Esophagus (tissue), 2 donors: ENCODE measurements around the gene PSAP. TPM values are rescaled to one million over a fixed set of nuclear protein-coding genes. Genes with fewer than 3 reads are reported as not detected.
"Not testable (repeated sequence)": the region's sequence is repeated elsewhere in the genome, so short reads cannot be mapped to it uniquely, and the experiment has no call there.

ENCODE experiments used
- H3K27ac ChIP-seq, 2 donors: one replicate each; pipeline ENCODE4 v1.5.1; 2013; ENCODE audit warnings: low read depth in 2 of 2, mild to moderate bottlenecking in 2 of 2, inconsistent platforms in 1 of 2, low read length in 1 of 2, moderate library complexity in 1 of 2
- H3K27me3 ChIP-seq, 2 donors: one replicate each; pipeline ENCODE4 v1.6.1; 2013; ENCODE audit warnings: low read length in 2 of 2, control low read depth in 1 of 2, mild to moderate bottlenecking in 1 of 2; ENCODE audit not compliant: insufficient read depth in 2 of 2, control insufficient read depth in 1 of 2
- H3K36me3 ChIP-seq, 2 donors: one replicate each; pipeline ENCODE4 v1.6.1; 2013; ENCODE audit warnings: low read length in 1 of 2; ENCODE audit not compliant: control insufficient read depth in 2 of 2, insufficient read depth in 2 of 2
- H3K4me1 ChIP-seq, 2 donors: one replicate each; pipeline ENCODE4 v1.6.1; 2013; ENCODE audit warnings: low read length in 1 of 2; ENCODE audit not compliant: control insufficient read depth in 2 of 2, insufficient read depth in 2 of 2
- H3K4me3 ChIP-seq, 2 donors: one replicate each; pipeline ENCODE4 v1.5.1; 2013; ENCODE audit warnings: low read length in 2 of 2, mild to moderate bottlenecking in 2 of 2, low read depth in 1 of 2, moderate library complexity in 1 of 2
- H3K9me3 ChIP-seq, 2 donors: one replicate each; pipeline ENCODE4 v1.6.1; 2013; ENCODE audit warnings: mild to moderate bottlenecking in 2 of 2, low read depth in 1 of 2, low read length in 1 of 2, moderate library complexity in 1 of 2; ENCODE audit not compliant: control insufficient read depth in 2 of 2, insufficient read depth in 1 of 2
- WGBS, 2 donors: extraction: QIAGEN DNeasy Blood & Tissue Kit; methylation state at CpG; one replicate each; pipeline ENCODE4 v1.1.7; 2013; 5-methylcytosine and 5-hydroxymethylcytosine counted together
- polyA plus RNA-seq, 2 donors: library from polyadenylated mRNA; stranded (reverse); fragments of 200-250 nt; gene quantifications; one replicate each; pipeline ENCODE4 v1.2.3, GENCODE V29; 2013
- donor health status: healthy with polysubstance abuse.
- donor health status: Bipolar disorder and iron deficiency.

PSAP gene
- polyA plus RNA-seq: 100 to 1,000 TPM; 157 to 241 TPM

DNA sequence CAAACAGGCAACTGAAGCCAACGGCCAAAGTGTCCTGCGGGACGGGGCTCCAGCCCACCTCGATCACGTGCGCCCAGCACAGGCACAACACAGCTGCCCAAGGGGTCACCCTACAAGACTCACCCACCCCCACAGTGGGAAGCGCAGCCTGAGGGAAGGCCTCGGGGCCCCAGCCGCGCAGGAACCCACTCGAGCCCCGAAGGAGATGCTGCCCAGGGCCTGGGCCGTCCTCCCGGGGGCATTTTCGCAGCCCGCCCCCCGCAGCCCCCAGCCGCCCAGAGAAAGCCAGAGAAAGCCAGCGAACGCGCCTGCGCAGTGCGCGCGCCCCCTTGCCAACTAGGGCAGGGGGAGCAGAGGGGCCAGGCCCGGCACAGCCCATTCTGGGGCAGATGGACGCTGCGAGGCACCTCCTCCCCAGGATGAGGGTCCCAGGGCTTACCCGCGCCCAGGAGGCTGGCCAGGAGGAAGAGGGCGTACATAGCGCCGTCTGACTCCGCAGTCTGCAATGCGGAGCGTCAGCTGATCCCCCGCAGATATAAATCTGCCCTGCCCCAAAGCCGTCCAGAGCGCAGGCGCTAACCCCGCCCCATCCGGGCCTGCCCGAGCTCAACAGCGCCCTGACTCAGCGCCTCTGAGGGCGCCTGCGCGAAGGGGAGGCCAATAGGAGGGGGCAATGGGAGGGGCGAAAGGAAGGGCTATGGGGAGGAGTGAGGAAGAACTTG lies at the start of gene PSAP:
Gene PSAP (minus strand): TSS at position 509 of the 722 bp plus-strand sequence. CDS start 30 bp downstream, at position 479.
- Histone ChIP-seq H3K36me3 (no peaks in the 10 kb centered on the region), H3K4me1 (peaks cover 2 to 9% of the 10 kb centered on the region in 2 donors), H3K9me3 (no peaks in the 10 kb centered on the region), H3K27ac (peak within 1 kb of the TSS; percentile 97 to 98), H3K27me3 (no peaks in the 10 kb centered on the region), H3K4me3 (peak within 1 kb of the TSS; percentile 97 to 100)
- WGBS, 2 donors: 1% methylated on average over 45 to 49 of the region's 49 CpGs

DNA sequence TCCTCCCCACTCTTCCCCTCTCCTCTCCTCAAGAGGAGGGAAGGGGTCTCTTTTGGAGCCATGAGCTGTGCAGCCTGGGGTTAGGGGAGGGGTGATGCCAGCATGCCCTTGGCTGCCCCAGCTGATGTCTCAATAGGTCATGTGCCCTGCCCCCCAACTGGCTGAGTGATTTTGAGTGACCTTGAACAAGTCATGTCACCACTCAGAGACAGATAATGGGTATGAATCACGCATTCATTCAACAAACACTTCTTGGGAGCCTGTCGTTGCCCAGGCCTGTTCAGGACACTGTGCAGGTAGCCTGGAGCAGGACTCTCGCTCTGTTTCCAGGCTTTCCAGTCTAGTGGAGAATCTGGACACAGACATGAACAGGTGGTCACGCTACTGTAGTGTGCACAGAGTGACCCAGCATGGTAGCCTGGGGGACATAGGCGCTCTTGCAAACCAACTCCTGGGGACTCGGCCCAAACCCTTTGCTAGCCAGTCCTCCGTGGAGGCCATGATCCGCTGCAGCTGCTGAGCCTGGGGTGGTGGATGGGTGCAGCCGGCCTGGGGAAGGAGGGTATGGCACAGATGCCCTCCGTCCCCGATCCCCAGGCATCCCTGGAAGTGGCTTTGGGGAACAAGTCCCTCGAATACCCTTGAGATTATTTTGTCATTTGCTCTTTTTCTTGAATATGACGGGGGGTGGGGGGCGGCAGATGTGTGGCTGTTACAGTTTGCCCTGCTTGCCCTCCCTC lies 49.6 kb upstream of the PSAP start:
- no peak overlapping the region for H3K27ac ChIP-seq
- 90 to 93% methylated on average over 14 of the region's 14 CpGs for WGBS, 2 donors
- H3K9me3 ChIP-seq: no peaks in the 10 kb centered on the region
- H3K27me3 ChIP-seq: no peaks in the 10 kb centered on the region
- H3K4me1 ChIP-seq: no peaks in the 10 kb centered on the region
- H3K4me3 ChIP-seq: no peak overlapping the region
- no peaks in the 10 kb centered on the region for H3K36me3 ChIP-seq

- no peaks in the 10 kb centered on the region for H3K4me1 ChIP-seq
- H3K36me3 ChIP-seq: no peaks in the 10 kb centered on the region
- H3K4me3 ChIP-seq: no peak overlapping the region
- H3K9me3 ChIP-seq: no peaks in the 10 kb centered on the region
- no peak overlapping the region for H3K27ac ChIP-seq
- WGBS, 2 donors: 60 to 72% methylated on average over 3 of the region's 3 CpGs
- no peaks in the 10 kb centered on the region for H3K27me3 ChIP-seq
Observed at GRCh38 chr10:71899665-71900412, 48.8 kb upstream of the PSAP start.

GRCh38 chr10:71898346-71898745 lies 47.3 kb upstream of the PSAP start:
- H3K9me3 ChIP-seq, H3K27ac ChIP-seq, H3K27me3 ChIP-seq, H3K4me3 ChIP-seq, H3K4me1 ChIP-seq, H3K36me3 ChIP-seq: not testable (repeated sequence)
- 86 to 93% methylated on average over 5 of the region's 5 CpGs for WGBS, 2 donors

DNA sequence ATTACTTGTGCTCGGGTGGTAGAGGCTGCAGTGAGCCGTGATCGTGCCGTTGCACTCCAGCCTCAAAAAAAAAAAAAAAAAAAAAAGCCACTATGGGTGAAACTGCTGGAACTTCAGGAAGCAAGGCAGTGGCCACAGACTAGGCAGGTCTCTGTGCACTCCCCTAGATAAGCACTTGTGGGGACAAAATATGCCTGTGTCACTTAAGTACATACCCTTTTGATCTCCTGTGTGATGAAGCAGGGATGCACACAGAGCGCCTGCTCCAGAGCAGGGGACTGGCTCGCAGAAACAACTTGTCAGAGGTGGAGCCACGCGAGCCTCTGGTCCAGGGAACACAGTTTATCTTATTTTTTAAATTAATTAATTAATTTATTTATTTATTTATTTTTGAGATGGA lies 42.9 kb upstream of the PSAP start:
- no peak overlapping the region for H3K27ac ChIP-seq
- H3K9me3 ChIP-seq: no peaks in the 10 kb centered on the region
- no peaks in the 10 kb centered on the region for H3K27me3 ChIP-seq
- peaks cover 0 to 12% of the 10 kb centered on the region in 2 donors for H3K4me1 ChIP-seq
- WGBS, 2 donors: 67 to 80% methylated on average over 8 of the region's 8 CpGs
- H3K36me3 ChIP-seq: no peaks in the 10 kb centered on the region
- H3K4me3 ChIP-seq: no peak overlapping the region

DNA sequence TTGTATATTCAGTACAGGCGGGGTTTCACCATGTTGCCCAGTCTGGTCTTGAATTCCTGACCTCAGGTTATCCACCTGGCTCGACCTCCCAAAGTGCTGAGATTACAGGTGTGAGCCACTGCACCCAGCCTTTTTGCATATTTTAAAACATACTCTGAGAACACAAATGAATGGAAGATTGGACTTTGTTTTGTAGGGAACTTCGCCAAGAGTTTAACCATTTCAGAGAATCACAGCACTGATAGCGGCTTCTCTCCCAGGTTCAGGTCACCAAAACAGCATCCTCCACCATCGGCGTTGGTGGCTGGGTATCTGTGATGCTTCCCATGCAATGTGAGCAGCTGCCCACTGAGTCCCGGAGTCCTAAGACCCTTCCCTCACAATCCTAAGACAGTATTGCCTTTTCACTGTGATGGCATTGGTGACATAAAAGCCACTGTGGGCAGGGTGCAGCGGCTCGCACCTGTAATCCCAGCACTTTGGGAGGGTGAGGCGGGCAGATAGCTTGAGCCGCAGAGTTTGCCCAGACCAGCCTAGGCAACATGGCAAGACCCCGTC lies 42.3 kb upstream of the PSAP start:
- Histone ChIP-seq H3K4me1 (peaks cover 0 to 12% of the 10 kb centered on the region in 2 donors), H3K9me3 (no peaks in the 10 kb centered on the region), H3K27ac (no peak overlapping the region), H3K36me3 (no peaks in the 10 kb centered on the region), H3K27me3 (no peaks in the 10 kb centered on the region), H3K4me3 (no peak overlapping the region)
- WGBS, 2 donors: 78 to 80% methylated on average over 12 of the region's 12 CpGs

GRCh38 chr10:71891437-71891836 lies 40.4 kb upstream of the PSAP start:
- Histone ChIP-seq H3K36me3 (no peaks in the 10 kb centered on the region), H3K27ac (no peak overlapping the region), H3K4me1 (peaks cover 0 to 12% of the 10 kb centered on the region in 2 donors), H3K27me3 (no peaks in the 10 kb centered on the region), H3K9me3 (no peaks in the 10 kb centered on the region), H3K4me3 (no peak overlapping the region)
- WGBS, 2 donors: 82 to 85% methylated on average over 7 of the region's 7 CpGs

- no peaks in the 10 kb centered on the region for H3K27me3 ChIP-seq
- no peaks in the 10 kb centered on the region for H3K9me3 ChIP-seq
- H3K4me3 ChIP-seq: peak overlapping the region; percentile 61 to 62
- peak overlapping the region; percentile 91 to 98 for H3K27ac ChIP-seq
- H3K36me3 ChIP-seq: no peaks in the 10 kb centered on the region
- WGBS, 2 donors: 44% methylated on average over 9 of the region's 9 CpGs
- H3K4me1 ChIP-seq: peaks cover 0 to 12% of the 10 kb centered on the region in 2 donors
Observed at GRCh38 chr10:71889388-71889987, 38.4 kb upstream of the PSAP start.
